Adrenal gland (tissue), 19 donors: ENCODE measurements around the gene ITGB5. TPM values are rescaled to one million over a fixed set of nuclear protein-coding genes. Genes with fewer than 3 reads are reported as not detected.

ENCODE experiments used
- DNase-seq, 7 donors: peaks; one replicate each; pipeline ENCODE4 v3.0.0-alpha.2; 2019 to 2020
- H3K27ac ChIP-seq, 5 donors: fragments of 200-600 bp; sonication (generic) in 4 of 5; 1 replicate in 3 of 5; 2 replicates in 2 of 5; pipeline versions ENCODE4 v1.5.1 to v1.8.0; 2016 to 2020; ENCODE audit warnings: mild to moderate bottlenecking in 1 of 5
- H3K27me3 ChIP-seq: fragments of 200-600 bp; 2 replicates; pipeline ENCODE4 v1.8.0; 2021
- H3K36me3 ChIP-seq, 2 donors: fragments of 200-600 bp; replicated peaks in 1 of 2; 1 replicate in 1 of 2; 2 replicates in 1 of 2; pipeline versions ENCODE4 v1.5.1 to v1.8.0; 2018 to 2022
- H3K4me1 ChIP-seq, 2 donors: fragments of 200-600 bp; replicated peaks in 1 of 2; 1 replicate in 1 of 2; 2 replicates in 1 of 2; pipeline versions ENCODE4 v1.5.1 to v1.8.0; 2018 to 2021
- H3K4me3 ChIP-seq, 4 donors: fragments of 200-600 bp; sonication (generic) in 3 of 4; one replicate each; pipeline ENCODE4 v1.5.1; 2016 to 2018
- H3K9me3 ChIP-seq, 3 donors: fragments of 200-600 bp; sonication (generic) in 1 of 3; replicated peaks in 1 of 3; 1 replicate in 2 of 3; 2 replicates in 1 of 3; pipeline versions ENCODE4 v1.5.1 to v1.8.0; 2016 to 2021
- POLR2A ChIP-seq, 2 donors: fragments of 450-650 bp; IDR thresholded peaks; one replicate each; pipeline ENCODE4 v1.6.1; 2017; ENCODE audit warnings: antibody characterized with exemption in 2 of 2, mild to moderate bottlenecking in 2 of 2, moderate library complexity in 1 of 2
- WGBS, 4 donors: extraction: QIAGEN DNeasy Blood & Tissue Kit in 2 of 4; methylation state at CpG; one replicate each; pipeline versions ENCODE4 v1.1.5 to v1.1.7; 2013 to 2017; 5-methylcytosine and 5-hydroxymethylcytosine counted together
- intact Hi-C, 2 donors: fragments of 100-400 bp; cut with DNase I; formaldehyde crosslinking; loops; one replicate each; pipeline versions ENCODE4 v1.14.1 to v1.15.0; 2022 to 2023
- long read RNA-seq, 10 donors: library from polyadenylated mRNA in 3 of 10; unstranded in 2 of 10; stranded (forward) in 1 of 10; transcript quantifications; one replicate each; pipeline ENCODE4 v2.0.0 and lab custom pipeline, GENCODE V29; 2021 to 2026
- polyA plus RNA-seq, 3 donors: library from polyadenylated mRNA; stranded (reverse); fragments of 200-250 nt in 2 of 3; fragments of 350-450 nt in 1 of 3; fragmentation: Illumina TruSeq in 1 of 3; extraction: RNeasy Lipid Tissue Mini Kit (QIAGEN cat#74804) in 1 of 3; gene quantifications; one replicate each; pipeline ENCODE4 v1.2.3, GENCODE V29; 2013 to 2014
- total RNA-seq, 9 donors: library from RNA; depleted of rRNA in 4 of 9; stranded (reverse); fragments of >200 nt in 4 of 9; fragments of 120-200 nt in 1 of 9; fragmentation: NEBNext Ultra II Directional in 1 of 9; extraction: Animal tissue kit (Norgen Biotek cat#: 25700) in 1 of 9; gene quantifications; one replicate each; pipeline versions ENCODE4 v1.1.0 to v1.2.4, GENCODE V29; 2013 to 2023
- TF ChIP-seq, protein P1 (sequence below), 6 experiments: fragments of 450-650 bp in 4 of 6; fragments of 200-600 bp in 2 of 6; sonication (generic) in 1 of 6; IDR thresholded peaks; 1 replicate in 5 of 6; 2 replicates in 1 of 6; pipeline versions ENCODE4 v1.5.1 to v1.8.0; 2016 to 2021; ENCODE audit warnings: antibody characterized with exemption in 6 of 6, mild to moderate bottlenecking in 2 of 6, moderate library complexity in 1 of 6
- donor health status: healthy with polysubstance abuse.
- donor health status: Bipolar disorder and iron deficiency.
- donor health status: DM: yes; HTN: yes; CAD: no.
- donor health status: DM: no; HTN: no; CAD: no.
- donor health status: DM: no; HTN: no; CAD: no.
- donor health status: DM: yes; HTN: yes; CAD: no.

Gene ITGB5
- total RNA-seq (100 to 1,000 TPM in 6 of 9 donors, 10 to 100 TPM in 2, 1 to 10 TPM in 1; 9.4 to 404 (median 106) TPM), polyA plus RNA-seq (10 to 100 TPM; 22.8 to 30.8 (median 25.6) TPM)
- long read RNA-seq, donor 1, full-length matches to known transcripts, result 2 of 2 reads
- long read RNA-seq, donor 1, partial matches to known transcripts, result 0 of 2 reads
- long read RNA-seq, donor 1, other reads (novel, unspliced or antisense), result 0 of 2 reads
- long read RNA-seq, donor 2, full-length matches to known transcripts, result 2 of 2 reads
- long read RNA-seq, donor 2, partial matches to known transcripts, result 0 of 2 reads
- long read RNA-seq, donor 2, other reads (novel, unspliced or antisense), result 0 of 2 reads
- long read RNA-seq, donor 3, result 0 reads
- long read RNA-seq, donor 4, partial matches to known transcripts, result 5 of 5 reads
- long read RNA-seq, donor 4, other reads (novel, unspliced or antisense), result 0 of 5 reads
- long read RNA-seq, donor 5, full-length matches to known transcripts, result 244 of 308 reads
- long read RNA-seq, donor 5, partial matches to known transcripts, result 19 of 308 reads
- long read RNA-seq, donor 5, other reads (novel, unspliced or antisense), result 45 of 308 reads
- long read RNA-seq, donor 6, partial matches to known transcripts, result 6 of 6 reads
- long read RNA-seq, donor 6, other reads (novel, unspliced or antisense), result 0 of 6 reads
- long read RNA-seq, donor 7, partial matches to known transcripts, result 0 of 1 reads
- long read RNA-seq, donor 7, other reads (novel, unspliced or antisense), result 0 of 1 reads
- long read RNA-seq, donor 8, full-length matches to known transcripts, result 2 of 2 reads
- long read RNA-seq, donor 8, partial matches to known transcripts, result 0 of 2 reads
- long read RNA-seq, donor 8, other reads (novel, unspliced or antisense), result 0 of 2 reads
- long read RNA-seq, donor 9, result 0 reads
- long read RNA-seq, donor 10, full-length matches to known transcripts, result 1 of 1 reads
- long read RNA-seq, donor 10, partial matches to known transcripts, result 0 of 1 reads
- long read RNA-seq, donor 10, other reads (novel, unspliced or antisense), result 0 of 1 reads

DNA sequence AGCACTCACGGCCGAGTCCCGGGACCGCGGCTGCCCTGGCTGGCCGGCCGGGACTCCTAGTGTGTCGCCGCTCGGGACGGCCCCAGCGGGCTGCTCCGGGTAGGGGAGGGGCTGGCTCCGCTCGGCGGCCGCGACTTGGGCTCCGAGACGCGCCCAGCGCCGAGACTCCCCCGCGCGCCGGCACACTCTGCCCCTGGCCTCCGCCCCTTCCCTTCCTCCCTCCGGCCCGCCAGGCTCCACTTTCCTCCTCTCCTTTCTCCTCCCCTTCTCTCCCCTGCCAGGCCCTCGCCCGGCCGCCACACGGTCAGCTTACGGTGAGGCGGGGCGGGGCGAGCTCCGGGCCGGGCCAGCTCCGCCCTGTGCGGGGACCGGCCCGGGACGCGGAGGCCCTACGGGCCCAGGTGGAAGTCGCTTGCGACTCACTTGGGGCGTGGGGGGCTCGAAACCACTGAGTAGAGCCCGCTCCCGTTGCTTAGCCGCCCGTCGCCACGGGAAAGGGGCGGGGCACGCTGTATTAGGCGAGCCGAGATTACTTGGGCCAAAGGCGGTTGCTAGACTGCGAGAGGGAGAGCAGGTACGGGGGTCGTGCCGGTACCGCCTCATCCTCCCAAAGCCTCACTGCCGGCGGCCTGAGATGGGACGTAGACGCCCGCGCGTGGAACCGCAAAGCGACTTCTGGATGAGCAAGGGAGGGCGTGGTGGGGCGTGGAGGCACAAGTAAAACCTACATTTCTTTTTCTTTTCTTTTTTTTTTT lies at the start of gene ITGB5:
TSS of gene ITGB5 (minus strand) at position 189 of the 755 bp plus-strand sequence. CDS start 365 bp downstream, outside the sequence.
- Histone ChIP-seq H3K36me3 (no peaks in the 10 kb centered on the region), H3K9me3 (no peaks in the 10 kb centered on the region), H3K27me3 (no peaks in the 10 kb centered on the region), H3K4me3 (peak within 1 kb of the TSS; percentile 13 to 88 (median 74)), H3K4me1 (peaks cover 0 to 25% of the 10 kb centered on the region in 2 donors), H3K27ac (peak within 1 kb of the TSS; percentile 74 to 93 (median 87))
- DNase-seq, result peak; percentile 79 to 88 (median 84)
- 2 to 6% (median 2%) methylated on average over 47 to 78 of the region's 78 CpGs for WGBS, 4 donors
- TF ChIP-seq, protein P1, sequence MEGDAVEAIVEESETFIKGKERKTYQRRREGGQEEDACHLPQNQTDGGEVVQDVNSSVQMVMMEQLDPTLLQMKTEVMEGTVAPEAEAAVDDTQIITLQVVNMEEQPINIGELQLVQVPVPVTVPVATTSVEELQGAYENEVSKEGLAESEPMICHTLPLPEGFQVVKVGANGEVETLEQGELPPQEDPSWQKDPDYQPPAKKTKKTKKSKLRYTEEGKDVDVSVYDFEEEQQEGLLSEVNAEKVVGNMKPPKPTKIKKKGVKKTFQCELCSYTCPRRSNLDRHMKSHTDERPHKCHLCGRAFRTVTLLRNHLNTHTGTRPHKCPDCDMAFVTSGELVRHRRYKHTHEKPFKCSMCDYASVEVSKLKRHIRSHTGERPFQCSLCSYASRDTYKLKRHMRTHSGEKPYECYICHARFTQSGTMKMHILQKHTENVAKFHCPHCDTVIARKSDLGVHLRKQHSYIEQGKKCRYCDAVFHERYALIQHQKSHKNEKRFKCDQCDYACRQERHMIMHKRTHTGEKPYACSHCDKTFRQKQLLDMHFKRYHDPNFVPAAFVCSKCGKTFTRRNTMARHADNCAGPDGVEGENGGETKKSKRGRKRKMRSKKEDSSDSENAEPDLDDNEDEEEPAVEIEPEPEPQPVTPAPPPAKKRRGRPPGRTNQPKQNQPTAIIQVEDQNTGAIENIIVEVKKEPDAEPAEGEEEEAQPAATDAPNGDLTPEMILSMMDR (IDR thresholded peaks at IDR 0.05), result peak in 1 of 6 experiments; percentile 7
- peak; percentile 25 to 83 for TF ChIP-seq POLR2A (IDR thresholded peaks at IDR 0.05)
- intact Hi-C loops, result loop anchor here in 1 of 2 donors (5.0 kb wide), 1 partner anchor 100 kb away; no protein-coding TSS in a partner anchor

GRCh38 chr3:124935794-124936542 lies 48.8 kb upstream of the ITGB5 start:
- intact Hi-C loops, result no loop called here
- 60 to 71% (median 62%) methylated on average over 5 of the region's 5 CpGs for WGBS, 4 donors
- DNase-seq, result no peak
- no peak overlapping the region for H3K27ac ChIP-seq
- no peaks in the 10 kb centered on the region for H3K9me3 ChIP-seq
- H3K4me3 ChIP-seq, result no peak overlapping the region
- H3K36me3 ChIP-seq, result no peaks in the 10 kb centered on the region
- no peaks in the 10 kb centered on the region for H3K27me3 ChIP-seq
- TF ChIP-seq, protein P1 (IDR thresholded peaks at IDR 0.05), result no peak
- TF ChIP-seq POLR2A (IDR thresholded peaks at IDR 0.05), result no peak
- H3K4me1 ChIP-seq, result no peaks in the 10 kb centered on the region

DNA sequence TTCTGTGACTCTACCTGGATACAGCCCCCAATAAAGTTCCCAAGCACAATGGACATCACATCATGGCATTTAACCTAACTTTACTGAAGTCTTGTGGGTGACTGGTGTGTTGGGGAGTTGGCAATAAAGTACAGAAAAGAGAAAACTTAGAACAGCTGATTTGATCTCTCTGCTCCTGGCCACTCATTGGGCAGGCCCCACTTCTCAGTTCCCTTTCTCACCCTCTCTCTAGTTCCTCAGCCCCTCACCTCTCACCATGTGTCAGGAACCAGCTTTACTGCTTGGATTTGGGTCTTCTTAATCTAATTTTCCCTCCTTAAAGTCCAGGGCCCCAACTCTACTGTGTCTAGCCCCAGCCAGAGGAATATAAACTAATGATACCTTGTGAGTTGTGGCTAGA lies 48.1 kb upstream of the ITGB5 start:
- no peak for DNase-seq
- intact Hi-C loops, result no loop called here
- H3K27ac ChIP-seq, result no peak overlapping the region
- TF ChIP-seq, protein P1 (IDR thresholded peaks at IDR 0.05), result no peak
- TF ChIP-seq POLR2A (IDR thresholded peaks at IDR 0.05), result no peak
- H3K36me3 ChIP-seq, result no peaks in the 10 kb centered on the region
- H3K9me3 ChIP-seq, result no peaks in the 10 kb centered on the region
- H3K4me1 ChIP-seq, result no peaks in the 10 kb centered on the region
- no peak overlapping the region for H3K4me3 ChIP-seq
- no peaks in the 10 kb centered on the region for H3K27me3 ChIP-seq
